NCI-H2081 (cell line): ENCODE data around the gene SETDB1.
"Not testable (repeated sequence)": the region's sequence is repeated elsewhere in the genome, so short reads cannot be mapped to it uniquely, and the experiment has no call there.

ENCODE experiments used
- DNase-seq, 2 experiments: peaks; one replicate each; lab custom pipeline; 2025; lab: John Stamatoyannopoulos, UW

The SETDB1 gene

GRCh38 chr1:150926097-150926741, at the start of gene SETDB1:
Gene SETDB1 (plus strand): TSS chr1:150926363. CDS start chr1:150927715, 1,352 bp downstream.
- peak; percentile 99 for DNase-seq

GRCh38 chr1:150878931-150879330, 47.2 kb upstream of the SETDB1 start:
- DNase-seq: not testable (repeated sequence)

GRCh38 chr1:150881331-150882070, 44.7 kb upstream of the SETDB1 start:
- DNase-seq: no peak

- DNase-seq: not testable (repeated sequence)
Observed at GRCh38 chr1:150883121-150883520, 43.0 kb upstream of the SETDB1 start.

GRCh38 chr1:150887018-150887417, 39.1 kb upstream of the SETDB1 start, which contains the start of gene CTXND2:
Gene CTXND2 (plus strand): TSS chr1:150887136. CDS start chr1:150912315, 25,179 bp downstream.
- no peak for DNase-seq

GRCh38 chr1:150888727-150889126, 37.4 kb upstream of the SETDB1 start:
- DNase-seq: no peak

- DNase-seq: no peak
Observed at GRCh38 chr1:150890033-150890416, 36.1 kb upstream of the SETDB1 start.

- DNase-seq: no peak
Observed at GRCh38 chr1:150893336-150893913, 32.7 kb upstream of the SETDB1 start.

GRCh38 chr1:150895618-150896017, 30.5 kb upstream of the SETDB1 start:
- DNase-seq: no peak

- DNase-seq: not testable (repeated sequence)
Observed at GRCh38 chr1:150899795-150900194, 26.4 kb upstream of the SETDB1 start.

GRCh38 chr1:150902346-150902745, 23.8 kb upstream of the SETDB1 start:
- no peak for DNase-seq

- no peak for DNase-seq
Observed at GRCh38 chr1:150902751-150903150, 23.4 kb upstream of the SETDB1 start.

GRCh38 chr1:150905301-150905700, 20.9 kb upstream of the SETDB1 start:
- DNase-seq: no peak

GRCh38 chr1:150906329-150906728, 19.8 kb upstream of the SETDB1 start:
- DNase-seq: no peak

GRCh38 chr1:150906813-150907212, 19.4 kb upstream of the SETDB1 start:
- DNase-seq: no peak

GRCh38 chr1:150909585-150910180, 16.5 kb upstream of the SETDB1 start:
- no peak for DNase-seq

GRCh38 chr1:150912623-150913022, 13.5 kb upstream of the SETDB1 start:
- no peak for DNase-seq

GRCh38 chr1:150917387-150917786, 8.8 kb upstream of the SETDB1 start:
- DNase-seq: no peak

- peak; percentile 66 to 85 for DNase-seq
Observed at GRCh38 chr1:150922519-150922975, 3.6 kb upstream of the SETDB1 start.

GRCh38 chr1:150925080-150925479, 1.1 kb upstream of the SETDB1 start:
- no peak for DNase-seq

- no peak for DNase-seq
Observed at GRCh38 chr1:150927624-150928023, 1.5 kb downstream of the SETDB1 start.

GRCh38 chr1:150928286-150928685, 2.1 kb downstream of the SETDB1 start:
- no peak for DNase-seq

GRCh38 chr1:150928775-150929174, 2.6 kb downstream of the SETDB1 start:
- DNase-seq: not testable (repeated sequence)
